Measurements from ENCODE around the gene SLCO2B1. TPM values are rescaled to one million over a fixed set of nuclear protein-coding genes. Genes with fewer than 3 reads are reported as not detected.

SLCO2B1 gene
- total RNA-seq, 6 donors from 2014 or later: 86.2 to 366 (median 193) TPM

GRCh38 chr11:75239531-75240290, 88.8 kb downstream of the SLCO2B1 start:
- peaks cover 0 to 34% (median 16%) of the 10 kb centered on the region in 4 donors for H3K27me3 ChIP-seq
- H3K9me3 ChIP-seq: no peaks in the 10 kb centered on the region
- no peak overlapping the region for H3K4me3 ChIP-seq
- ATAC-seq (ENCODE audit: low FRiP score in 2 of 2) (no peak), DNase-seq (peak in 1 of 2 donors; percentile 10)
- peaks cover 9 to 26% (median 17%) of the 10 kb centered on the region in 4 donors for H3K4me1 ChIP-seq
- WGBS, 2 donors: 49 to 56% methylated on average over 10 of the region's 10 CpGs
- H3K27ac ChIP-seq: no peak overlapping the region
- no peaks in the 10 kb centered on the region for H3K36me3 ChIP-seq
- TF ChIP-seq POLR2A (IDR thresholded peaks at IDR 0.05) (no peak), CTCF (IDR thresholded peaks at IDR 0.05) (no peak), POLR2AphosphoS5 (IDR thresholded peaks at IDR 0.05) (no peak), EP300 (IDR thresholded peaks at IDR 0.05) (no peak)

- TF ChIP-seq POLR2A (IDR thresholded peaks at IDR 0.05): no peak
- TF ChIP-seq POLR2AphosphoS5 (IDR thresholded peaks at IDR 0.05): no peak
- no peak for TF ChIP-seq CTCF (IDR thresholded peaks at IDR 0.05)
- peak within 1 kb of the TSS in 3 of 4 donors; percentile 51 to 58 (median 53) for H3K4me3 ChIP-seq
- peaks cover 0 to 34% (median 16%) of the 10 kb centered on the region in 4 donors for H3K27me3 ChIP-seq
- ATAC-seq (ENCODE audit: low FRiP score in 2 of 2): peak in 1 of 2 donors; percentile 31
- no peak for DNase-seq
- H3K4me1 ChIP-seq: peaks cover 9 to 26% (median 17%) of the 10 kb centered on the region in 4 donors
- no peaks in the 10 kb centered on the region for H3K9me3 ChIP-seq
- H3K36me3 ChIP-seq: no peaks in the 10 kb centered on the region
- WGBS, 2 donors: 3 to 4% methylated on average over 25 to 33 of the region's 58 CpGs
- no peak within 1 kb of the TSS for H3K27ac ChIP-seq
These were observed 89.6 kb downstream of the SLCO2B1 start, which contains the start of gene TPBGL for GRCh38 chr11:75240311-75241035. Gene TPBGL (plus strand): TSS chr11:75240774. CDS start chr11:75241050, 276 bp downstream.

- Histone ChIP-seq H3K4me3 (peak overlapping the region in 3 of 4 donors; percentile 51 to 58 (median 53)), H3K4me1 (peaks cover 9 to 26% (median 17%) of the 10 kb centered on the region in 4 donors), H3K9me3 (no peaks in the 10 kb centered on the region), H3K27ac (no peak overlapping the region), H3K27me3 (peaks cover 0 to 34% (median 16%) of the 10 kb centered on the region in 4 donors), H3K36me3 (no peaks in the 10 kb centered on the region)
- TF ChIP-seq CTCF (IDR thresholded peaks at IDR 0.05) (peak; percentile 97 to 100 (median 100)), EP300 (IDR thresholded peaks at IDR 0.05) (no peak)
- ATAC-seq (ENCODE audit: low FRiP score in 2 of 2) (peak; percentile 94 to 98), DNase-seq (peak; percentile 85 to 98)
- WGBS, 2 donors: 0 to 2% methylated on average over 13 to 40 of the region's 140 CpGs
These were observed 90.4 kb downstream of the SLCO2B1 start for GRCh38 chr11:75241036-75241905.

- no peaks in the 10 kb centered on the region for H3K36me3 ChIP-seq
- WGBS, 2 donors: 6 to 14% methylated on average over 15 to 59 of the region's 72 CpGs
- peaks cover 9 to 26% (median 17%) of the 10 kb centered on the region in 4 donors for H3K4me1 ChIP-seq
- peak overlapping the region in 3 of 4 donors; percentile 51 to 58 (median 53) for H3K4me3 ChIP-seq
- no peaks in the 10 kb centered on the region for H3K9me3 ChIP-seq
- DNase-seq (peak in 1 of 2 donors; percentile 36), ATAC-seq (ENCODE audit: low FRiP score in 2 of 2) (no peak)
- peaks cover 0 to 34% (median 16%) of the 10 kb centered on the region in 4 donors for H3K27me3 ChIP-seq
- H3K27ac ChIP-seq: no peak overlapping the region
- TF ChIP-seq CTCF (IDR thresholded peaks at IDR 0.05) (no peak), EP300 (IDR thresholded peaks at IDR 0.05) (no peak), POLR2A (IDR thresholded peaks at IDR 0.05) (no peak), POLR2AphosphoS5 (IDR thresholded peaks at IDR 0.05) (no peak)
These were observed 91.2 kb downstream of the SLCO2B1 start for GRCh38 chr11:75241906-75242644.

Data from upper lobe of left lung (tissue), 6 donors.